ENCODE measurements around the gene TMUB1. TPM values are rescaled to one million over a fixed set of nuclear protein-coding genes. Genes with fewer than 3 reads are reported as not detected.

The TMUB1 gene
- total and polyA plus RNA-seq, 2 donors from 2014 or later: 36.9 to 79.9 TPM

DNA sequence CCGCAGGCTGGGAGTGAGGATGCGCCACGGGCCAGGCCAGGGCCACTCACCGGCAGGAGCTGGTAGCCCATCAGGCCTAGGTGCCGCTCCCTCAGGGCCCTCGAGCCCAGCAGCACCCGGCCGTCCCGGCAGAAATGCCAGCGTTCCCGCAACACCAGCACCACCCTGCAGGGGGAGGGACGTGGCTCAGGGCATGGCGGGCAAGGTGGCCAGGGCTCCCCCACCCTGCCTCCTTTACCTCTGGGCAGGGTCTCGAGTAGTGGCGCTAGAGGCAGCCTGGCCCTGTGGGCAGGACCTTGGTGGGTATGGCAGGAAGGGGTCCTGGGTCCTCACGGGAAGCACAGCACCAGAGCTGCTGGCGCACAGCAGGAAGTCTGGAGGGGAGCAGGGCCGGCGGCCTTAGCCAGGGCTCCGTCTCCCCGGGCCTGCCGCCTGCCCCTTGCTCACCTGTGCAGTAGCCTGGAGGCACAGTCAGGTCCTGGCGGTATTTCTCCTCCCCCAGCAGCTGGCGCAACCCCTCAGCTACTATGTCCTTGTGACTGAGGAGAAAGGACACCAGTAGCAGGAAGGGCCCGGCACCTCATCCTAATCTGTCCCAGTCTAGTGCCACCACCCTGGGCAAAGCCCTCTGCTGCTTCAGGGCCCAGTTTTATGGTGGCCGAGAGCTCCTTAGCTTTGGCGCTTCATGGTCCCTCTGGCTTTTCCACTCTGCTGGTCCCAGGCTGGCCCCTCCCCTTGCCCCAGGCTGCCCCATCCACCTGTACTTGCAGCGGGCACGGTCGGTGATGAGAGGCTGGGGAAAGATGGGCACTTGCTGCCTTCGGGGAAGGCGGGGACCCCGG, 6.2 kb downstream of the TMUB1 start:
- no peak overlapping the region for H3K9ac ChIP-seq (ENCODE audit: low read length in 3 of 3)
- no peak overlapping the region for H3K4me3 ChIP-seq (ENCODE audit: low read length in 3 of 3)
- H3K9me3 ChIP-seq (ENCODE audit: control insufficient read depth in 2 of 3, insufficient read depth in 1 of 3, low read length in 3 of 3): no peaks in the 10 kb centered on the region
- no peak for TF ChIP-seq CTCF (IDR thresholded peaks at IDR 0.05; ENCODE audit: borderline replicate concordance, extremely low read depth, insufficient read depth)
- peaks cover 2 to 13% (median 13%) of the 10 kb centered on the region in 3 donors for H3K36me3 ChIP-seq (ENCODE audit: control insufficient read depth in 2 of 3, insufficient read depth in 3 of 3, low read length in 3 of 3)
- DNase-seq (peak in 3 of 5 donors; percentile 16 to 79 (median 64)), FAIRE-seq (no peak)
- intact Hi-C loops (cut with DNase I): no loop called here
- no peaks in the 10 kb centered on the region for H3K27me3 ChIP-seq (ENCODE audit: control insufficient read depth, insufficient read depth, low read length)
- H3K27ac ChIP-seq (ENCODE audit: low read depth in 2 of 2, low read length in 2 of 2): no peak overlapping the region
- peaks cover 0 to 30% (median 6%) of the 10 kb centered on the region in 3 donors for H3K4me1 ChIP-seq (ENCODE audit: control insufficient read depth in 2 of 3, insufficient read depth in 2 of 3, low read depth in 1 of 3, low read length in 3 of 3)

DNA sequence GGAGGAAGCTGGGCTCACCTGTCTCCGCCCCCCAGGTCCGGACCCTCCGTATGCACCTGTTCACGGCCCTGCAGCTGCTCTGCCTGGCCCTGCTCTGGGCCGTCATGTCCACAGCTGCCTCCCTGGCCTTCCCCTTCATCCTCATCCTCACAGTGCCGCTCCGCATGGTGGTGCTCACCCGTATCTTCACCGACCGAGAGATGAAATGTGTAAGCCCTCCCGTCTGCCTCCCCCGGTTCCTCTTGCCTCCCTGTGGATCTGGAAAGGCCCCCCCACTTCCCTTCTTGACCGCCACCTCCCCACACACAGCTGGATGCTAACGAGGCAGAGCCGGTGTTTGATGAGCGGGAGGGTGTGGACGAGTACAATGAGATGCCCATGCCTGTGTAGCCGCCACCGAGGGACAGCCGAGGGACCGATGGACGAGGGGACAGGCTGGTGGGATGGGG, 7.3 kb downstream of the TMUB1 start:
- no peak overlapping the region for H3K9ac ChIP-seq (ENCODE audit: low read length in 3 of 3)
- H3K27me3 ChIP-seq (ENCODE audit: control insufficient read depth, insufficient read depth, low read length): no peaks in the 10 kb centered on the region
- H3K9me3 ChIP-seq (ENCODE audit: control insufficient read depth in 2 of 3, insufficient read depth in 1 of 3, low read length in 3 of 3): no peaks in the 10 kb centered on the region
- no peak overlapping the region for H3K27ac ChIP-seq (ENCODE audit: low read depth in 2 of 2, low read length in 2 of 2)
- DNase-seq (peak in 2 of 5 donors; percentile 45 to 73), FAIRE-seq (no peak)
- H3K4me1 ChIP-seq (ENCODE audit: control insufficient read depth in 2 of 3, insufficient read depth in 2 of 3, low read depth in 1 of 3, low read length in 3 of 3): peaks cover 0 to 20% (median 6%) of the 10 kb centered on the region in 3 donors
- peaks cover 2 to 21% (median 13%) of the 10 kb centered on the region in 3 donors for H3K36me3 ChIP-seq (ENCODE audit: control insufficient read depth in 2 of 3, insufficient read depth in 3 of 3, low read length in 3 of 3)
- no peak for TF ChIP-seq CTCF (IDR thresholded peaks at IDR 0.05; ENCODE audit: borderline replicate concordance, extremely low read depth, insufficient read depth)
- intact Hi-C loops (cut with DNase I): no loop called here
- H3K4me3 ChIP-seq (ENCODE audit: low read length in 3 of 3): no peak overlapping the region

- no peak overlapping the region for H3K4me3 ChIP-seq (ENCODE audit: low read length in 3 of 3)
- H3K9me3 ChIP-seq (ENCODE audit: control insufficient read depth in 2 of 3, insufficient read depth in 1 of 3, low read length in 3 of 3): no peaks in the 10 kb centered on the region
- H3K27ac ChIP-seq (ENCODE audit: low read depth in 2 of 2, low read length in 2 of 2): no peak overlapping the region
- no peaks in the 10 kb centered on the region for H3K27me3 ChIP-seq (ENCODE audit: control insufficient read depth, insufficient read depth, low read length)
- peaks cover 2 to 23% (median 13%) of the 10 kb centered on the region in 3 donors for H3K36me3 ChIP-seq (ENCODE audit: control insufficient read depth in 2 of 3, insufficient read depth in 3 of 3, low read length in 3 of 3)
- peaks cover 0 to 20% (median 6%) of the 10 kb centered on the region in 3 donors for H3K4me1 ChIP-seq (ENCODE audit: control insufficient read depth in 2 of 3, insufficient read depth in 2 of 3, low read depth in 1 of 3, low read length in 3 of 3)
- intact Hi-C loops (cut with DNase I): no loop called here
- no peak for FAIRE-seq
- no peak overlapping the region for H3K9ac ChIP-seq (ENCODE audit: low read length in 3 of 3)
- no peak for TF ChIP-seq CTCF (IDR thresholded peaks at IDR 0.05; ENCODE audit: borderline replicate concordance, extremely low read depth, insufficient read depth)
- peak in 2 of 5 donors; percentile 47 to 54 for DNase-seq
Observed at GRCh38 chr7:151075662-151075971, 7.7 kb downstream of the TMUB1 start.
